Activated CD4-positive, alpha-beta T cell treated with anti-CD3 and anti-CD28 coated beads, Interleukin-2, Interleukin-6, amounts not matched to agents 100 ng/mL and 50 ng/mL, durations not matched to agents 16 hours and 8 hours (primary cell): Measurements from ENCODE around the gene C9orf40.

Experiments used
- DNase-seq: peaks from one replicate; pipeline ENCODE4 v3.0.0-alpha.2; 2020

Gene C9orf40

DNA sequence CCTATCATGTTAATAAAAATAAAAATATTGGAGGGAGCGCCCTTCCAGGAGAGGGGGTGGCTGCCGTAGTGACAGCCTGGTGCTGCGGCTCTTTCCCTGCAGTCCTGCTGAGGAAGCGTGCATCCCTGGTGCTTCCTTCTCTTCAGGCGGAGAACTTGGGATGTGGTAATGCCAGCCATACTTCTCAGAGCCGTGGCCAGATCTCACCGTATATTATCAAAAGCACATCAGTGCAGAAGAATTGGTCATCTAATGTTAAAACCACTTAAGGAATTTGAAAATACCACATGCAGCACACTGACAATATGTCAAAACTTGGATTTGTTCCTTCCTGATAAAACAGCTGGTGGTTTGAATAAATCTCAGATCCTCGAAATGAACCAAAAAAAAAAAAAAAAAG lies 17.7 kb downstream of the C9orf40 start:
- DNase-seq: no peak

DNA sequence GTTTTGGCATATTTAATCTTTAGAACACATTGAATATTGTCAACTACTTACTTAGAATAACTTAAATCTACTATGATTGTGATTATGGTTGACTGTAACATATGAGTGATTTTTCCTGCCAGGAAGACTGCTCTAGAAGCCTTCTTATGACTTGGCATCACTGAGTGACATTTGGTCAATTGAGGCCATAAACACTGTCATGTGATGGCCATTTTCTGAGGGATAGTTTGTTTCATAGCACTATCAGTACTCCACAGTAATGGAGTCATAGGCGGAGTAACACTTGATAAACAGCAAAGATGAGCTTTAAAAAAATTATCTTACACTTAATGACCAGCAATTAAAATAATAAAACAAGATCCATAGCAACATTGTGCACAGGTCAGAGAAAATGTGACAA lies 31.0 kb downstream of the C9orf40 start:
- DNase-seq: no peak

DNA sequence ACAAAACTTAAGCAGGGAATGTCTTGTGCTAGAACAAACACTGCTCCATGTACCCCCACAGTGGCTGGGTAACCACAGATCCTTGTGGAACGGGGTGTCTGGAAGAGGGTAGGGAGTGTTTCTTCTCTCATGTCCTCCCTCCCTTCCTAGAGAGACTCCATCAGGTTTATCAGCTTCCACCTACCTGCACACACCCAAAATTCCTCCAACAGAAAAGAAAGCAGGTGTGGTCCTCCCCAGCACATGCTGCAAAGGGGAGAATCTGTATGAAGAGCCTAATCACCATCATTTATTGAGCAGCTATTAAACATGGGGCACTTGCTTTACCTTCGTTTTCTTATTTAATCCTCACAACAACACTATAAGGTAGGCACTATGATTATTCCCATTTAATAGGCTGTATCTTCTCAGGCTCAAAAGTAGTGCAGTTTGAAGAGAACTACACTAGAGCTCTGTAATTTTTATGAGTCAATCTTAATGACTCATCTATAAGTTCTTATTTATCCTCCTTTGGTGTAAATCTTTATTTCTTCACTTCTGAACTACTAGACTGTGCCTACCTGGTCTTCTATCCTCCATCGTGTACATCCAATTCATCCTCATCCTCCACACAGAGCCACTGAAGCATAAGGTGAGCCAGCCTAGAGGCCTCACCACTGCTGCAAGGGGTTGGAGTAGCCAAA lies 31.6 kb downstream of the C9orf40 start:
- DNase-seq: no peak

DNA sequence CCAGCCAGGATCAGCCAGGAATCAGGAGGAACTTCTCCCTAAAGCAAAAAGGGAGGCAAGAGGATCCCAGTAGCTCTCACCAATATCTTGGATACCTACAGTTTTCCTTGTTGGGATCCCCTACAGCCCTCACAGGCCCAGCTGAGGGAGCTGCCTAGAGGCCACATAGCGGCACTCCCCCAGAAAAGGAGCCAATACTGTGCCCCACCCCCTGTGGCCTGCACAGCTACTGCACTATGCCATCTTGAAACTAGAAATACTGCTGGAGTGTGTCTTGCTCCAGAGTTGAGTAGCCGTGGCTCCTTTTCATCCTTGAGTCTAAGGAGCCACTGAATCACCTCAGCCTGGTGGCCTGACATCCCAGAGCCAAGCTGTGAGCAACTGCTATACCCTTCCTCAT lies 42.7 kb downstream of the C9orf40 start:
- no peak for DNase-seq

DNA sequence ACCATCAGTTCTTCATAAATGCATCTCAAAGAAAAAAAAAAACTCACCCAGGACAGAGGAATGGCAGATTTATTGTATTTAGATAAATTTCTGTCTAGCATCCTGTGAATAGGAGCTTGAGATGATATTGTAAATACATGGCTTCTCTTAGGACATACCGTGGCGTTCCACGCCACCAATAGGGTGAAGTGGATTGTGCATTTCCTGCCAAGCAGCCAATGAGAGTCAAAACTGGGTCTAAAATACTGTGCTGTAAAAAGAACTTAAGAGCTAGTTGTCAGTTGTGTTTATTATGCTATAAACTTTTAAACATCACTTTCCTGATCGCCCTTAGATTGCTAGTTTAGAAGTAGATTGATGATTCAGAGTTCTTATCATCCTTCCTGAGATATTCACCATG lies 44.0 kb downstream of the C9orf40 start:
- DNase-seq: no peak

DNA sequence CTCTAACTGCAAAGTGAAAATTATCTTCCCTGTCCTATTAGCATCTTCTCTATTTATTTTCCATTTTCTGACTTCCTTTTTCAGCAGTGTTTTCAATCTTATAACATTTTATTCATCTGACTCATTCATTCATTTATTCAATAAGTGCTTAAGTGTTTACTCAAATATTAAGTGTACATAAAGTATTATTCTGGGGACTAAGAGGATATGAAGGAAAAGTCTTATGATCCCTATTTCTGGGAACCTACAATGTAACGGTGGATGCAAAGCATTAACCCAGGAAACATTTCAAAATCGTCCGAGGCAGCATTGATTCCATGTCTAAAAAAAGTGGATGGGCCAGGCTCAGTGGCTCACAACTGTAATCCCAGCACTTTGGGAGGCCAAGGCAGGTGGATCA lies 45.6 kb downstream of the C9orf40 start:
- DNase-seq: no peak

DNA sequence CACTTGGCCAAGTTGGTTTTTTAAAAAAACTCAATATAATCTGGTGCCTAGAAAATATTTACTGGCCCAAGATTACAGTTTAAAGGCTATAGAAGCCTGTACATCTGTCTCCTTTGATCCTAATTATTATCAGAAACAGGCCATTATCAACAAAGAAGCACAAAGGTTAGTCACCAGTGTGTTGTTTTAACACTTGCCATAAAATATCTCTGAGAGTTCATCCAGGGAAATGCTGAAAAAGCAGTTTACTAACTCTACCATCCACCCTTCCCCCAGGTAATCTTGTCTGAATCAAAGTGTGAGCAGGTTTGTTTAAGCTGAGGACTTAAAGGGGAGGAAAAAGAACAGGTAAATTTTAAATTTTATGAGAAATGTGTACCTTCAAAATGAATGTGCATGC lies 51.7 kb downstream of the C9orf40 start:
- no peak for DNase-seq
